ENCODE results near the gene VTI1A. TPM values are rescaled to one million over a fixed set of nuclear protein-coding genes. Genes with fewer than 3 reads are reported as not detected.

The VTI1A gene
- total RNA-seq, 2 donors from 2014 or later: 21.0 to 29.6 TPM

DNA sequence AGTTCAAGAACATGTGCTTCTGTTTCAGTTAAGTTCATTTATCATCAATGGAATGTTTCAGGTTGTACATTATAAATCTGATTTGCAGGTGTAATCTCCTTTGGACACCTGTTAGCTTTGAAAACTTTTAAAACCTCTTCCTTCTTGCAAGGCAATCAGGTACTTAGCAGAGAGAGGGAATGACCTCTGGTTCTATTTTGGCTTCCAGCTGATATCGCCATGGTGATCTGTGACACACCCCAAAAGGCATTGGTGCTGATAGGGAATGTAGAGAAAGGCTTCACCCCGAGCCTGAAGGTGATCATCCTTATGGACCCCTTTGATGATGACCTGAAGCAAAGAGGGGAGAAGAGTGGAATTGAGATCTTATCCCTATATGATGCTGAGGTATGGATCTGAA lies 37.7 kb upstream of the VTI1A start:
- Histone ChIP-seq H3K27ac (no peak overlapping the region), H3K36me3 (no peaks in the 10 kb centered on the region), H3K4me3 (no peak overlapping the region), H3K9me3 (no peaks in the 10 kb centered on the region), H3K4me1 (no peaks in the 10 kb centered on the region), H3K27me3 (no peaks in the 10 kb centered on the region)
- no peak for DNase-seq (ENCODE audit: low spot score)
- no peak for TF ChIP-seq CTCF (IDR thresholded peaks at IDR 0.05)

- no peak for TF ChIP-seq CTCF (IDR thresholded peaks at IDR 0.05)
- no peaks in the 10 kb centered on the region for H3K4me1 ChIP-seq
- H3K36me3 ChIP-seq: no peaks in the 10 kb centered on the region
Observed at GRCh38 chr10:112409755-112410154, 37.3 kb upstream of the VTI1A start.

GRCh38 chr10:112412696-112413095 lies 34.3 kb upstream of the VTI1A start:
- DNase-seq (ENCODE audit: low spot score): no peak
- Histone ChIP-seq H3K4me1 (no peaks in the 10 kb centered on the region), H3K36me3 (no peaks in the 10 kb centered on the region), H3K27ac (no peak overlapping the region), H3K4me3 (no peak overlapping the region), H3K9me3 (no peaks in the 10 kb centered on the region), H3K27me3 (no peaks in the 10 kb centered on the region)
- TF ChIP-seq CTCF (IDR thresholded peaks at IDR 0.05): no peak

More at GRCh38 chr10:112409755-112410154, 37.3 kb upstream of the VTI1A start:
- no peak overlapping the region for H3K27ac ChIP-seq
- DNase-seq (ENCODE audit: low spot score): no peak
- no peaks in the 10 kb centered on the region for H3K9me3 ChIP-seq
- no peaks in the 10 kb centered on the region for H3K27me3 ChIP-seq
- no peak overlapping the region for H3K4me3 ChIP-seq

DNA sequence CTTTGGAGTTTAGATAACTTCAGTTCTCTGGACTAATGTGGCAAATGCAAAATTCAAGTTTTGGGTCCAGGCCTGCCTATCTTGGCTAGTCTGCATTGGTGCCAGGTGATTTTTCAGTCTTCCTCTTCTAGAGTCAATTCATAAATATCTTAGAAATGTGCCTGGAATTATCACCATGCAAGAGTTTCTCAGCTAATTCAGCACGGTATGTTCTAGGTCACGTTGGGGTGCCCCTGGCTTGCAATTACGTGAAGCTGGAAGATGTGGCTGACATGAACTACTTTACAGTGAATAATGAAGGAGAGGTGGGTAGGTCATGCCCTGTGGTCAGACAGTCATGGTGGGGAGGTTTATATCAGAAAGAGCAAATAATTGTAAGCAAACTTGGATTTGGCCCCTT lies 25.3 kb upstream of the VTI1A start:
- no peak overlapping the region for H3K27ac ChIP-seq
- H3K36me3 ChIP-seq: no peaks in the 10 kb centered on the region

DNA sequence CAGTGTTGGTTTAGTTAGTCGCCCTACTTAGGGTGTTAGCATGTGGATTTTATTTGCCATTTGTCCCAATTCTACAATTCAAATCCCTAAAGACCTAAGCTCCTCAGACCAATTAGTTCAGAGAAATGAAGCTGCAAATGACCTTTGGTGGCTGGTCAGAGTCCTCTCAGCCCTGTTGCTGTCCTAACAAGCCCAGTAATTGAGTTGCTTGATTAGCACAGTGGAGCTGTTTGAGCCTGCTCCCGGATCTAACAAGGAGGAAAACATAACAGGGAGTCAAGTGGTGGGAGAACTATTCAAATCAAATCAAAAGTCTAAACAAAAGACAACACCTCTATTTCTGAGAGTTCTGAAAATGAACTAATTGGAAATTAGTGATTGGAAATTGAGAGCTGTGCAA lies 22.4 kb upstream of the VTI1A start:
- no peaks in the 10 kb centered on the region for H3K4me1 ChIP-seq
- no peak overlapping the region for H3K27ac ChIP-seq
- H3K36me3 ChIP-seq: peaks cover 13% of the 10 kb centered on the region
- H3K4me3 ChIP-seq: no peak overlapping the region
- no peaks in the 10 kb centered on the region for H3K27me3 ChIP-seq
- no peak for DNase-seq (ENCODE audit: low spot score)
- H3K9me3 ChIP-seq: no peaks in the 10 kb centered on the region
- no peak for TF ChIP-seq CTCF (IDR thresholded peaks at IDR 0.05)

More for the DNA sequence above, 25.3 kb upstream of the VTI1A start:
- no peak overlapping the region for H3K4me3 ChIP-seq
- TF ChIP-seq CTCF (IDR thresholded peaks at IDR 0.05): no peak
- no peaks in the 10 kb centered on the region for H3K4me1 ChIP-seq
- H3K27me3 ChIP-seq: no peaks in the 10 kb centered on the region
- no peak for DNase-seq (ENCODE audit: low spot score)
- no peaks in the 10 kb centered on the region for H3K9me3 ChIP-seq

GRCh38 chr10:112426111-112426510 lies 20.9 kb upstream of the VTI1A start:
- TF ChIP-seq CTCF (IDR thresholded peaks at IDR 0.05): no peak
- H3K9me3 ChIP-seq: no peaks in the 10 kb centered on the region
- H3K4me1 ChIP-seq: no peaks in the 10 kb centered on the region
- H3K4me3 ChIP-seq: no peak overlapping the region
- H3K36me3 ChIP-seq: peaks cover 27% of the 10 kb centered on the region
- DNase-seq (ENCODE audit: low spot score): no peak
- H3K27me3 ChIP-seq: no peaks in the 10 kb centered on the region
- H3K27ac ChIP-seq: no peak overlapping the region

Data from right atrium auricular region (tissue), 2 donors.